Measurements from ENCODE around the gene SERP1.

- TF ChIP-seq BHLHE40 (IDR thresholded peaks at IDR 0.05; ENCODE audit: borderline replicate concordance) (no peak), L3MBTL2 (conservative IDR thresholded peaks at IDR 0.05) (no peak), FOXA1 (IDR thresholded peaks at IDR 0.05) (no peak), ZNF384 (IDR thresholded peaks at IDR 0.05) (no peak), NFRKB (IDR thresholded peaks at IDR 0.05) (no peak), FOXK2 (IDR thresholded peaks at IDR 0.05) (no peak), LEF1 (IDR thresholded peaks at IDR 0.05; ENCODE audit: borderline replicate concordance) (no peak)
Observed at GRCh38 chr3:150546226-150547044, at the start of gene SERP1, which contains the start of gene EIF2A.
